ENCODE measurements around the gene RIMS4.

The RIMS4 gene

GRCh38 chr20:44742304-44743079 lies 67.9 kb downstream of the RIMS4 start:
- Histone ChIP-seq H3K27ac (ENCODE audit: low read length) (no peak overlapping the region), H3F3A (ENCODE audit: insufficient read depth, low read length) (no peaks in the 10 kb centered on the region), H3K79me2 (ENCODE audit: low read length) (no peaks in the 10 kb centered on the region), H3K4me2 (ENCODE audit: low read depth, low read length) (no peak overlapping the region), H3K9ac (ENCODE audit: low read length) (no peak overlapping the region), H3K9me3 (replicated peaks; ENCODE audit: insufficient read depth, low read length) (no peaks in the 10 kb centered on the region), H3K9me2 (replicated peaks; ENCODE audit: insufficient read depth, low read length) (no peaks in the 10 kb centered on the region), H3K27me3 (replicated peaks; ENCODE audit: insufficient read depth, low read length) (peaks cover 55% of the 10 kb centered on the region), H3K36me3 (replicated peaks; ENCODE audit: insufficient read depth, low read length) (no peaks in the 10 kb centered on the region), H3K4me1 (ENCODE audit: low read length) (peaks cover 3% of the 10 kb centered on the region; the same call in 1 of the 2 replicates), H3K4me3 (ENCODE audit: low read length) (no peak overlapping the region), H2AFZ (ENCODE audit: low read length) (no peak overlapping the region), H4K20me1 (ENCODE audit: insufficient read depth, low read length) (no peaks in the 10 kb centered on the region)
- TF ChIP-seq EZH2phosphoT487 (IDR thresholded peaks at IDR 0.05; ENCODE audit: low read length): no peak
- TF ChIP-seq EZH2 (optimal IDR thresholded peaks at IDR 0.05; ENCODE audit: low read depth, low read length): no peak
- no peak for TF ChIP-seq CTCF (IDR thresholded peaks at IDR 0.05; ENCODE audit: low read length)
- DNase-seq: no peak

- DNase-seq: no peak
- no peaks in the 10 kb centered on the region for H3F3A ChIP-seq (ENCODE audit: insufficient read depth, low read length)
- H3K9me3 ChIP-seq (replicated peaks; ENCODE audit: insufficient read depth, low read length): no peaks in the 10 kb centered on the region
- H3K27me3 ChIP-seq (replicated peaks; ENCODE audit: insufficient read depth, low read length): peaks cover 33% of the 10 kb centered on the region
- peaks cover 3% of the 10 kb centered on the region; the same call in 1 of the 2 replicates for H3K4me1 ChIP-seq (ENCODE audit: low read length)
- H3K27ac ChIP-seq (ENCODE audit: low read length): no peak overlapping the region
- H3K9me2 ChIP-seq (replicated peaks; ENCODE audit: insufficient read depth, low read length): no peaks in the 10 kb centered on the region
- H3K4me2 ChIP-seq (ENCODE audit: low read depth, low read length): no peak overlapping the region
- H3K79me2 ChIP-seq (ENCODE audit: low read length): no peaks in the 10 kb centered on the region
- TF ChIP-seq EZH2phosphoT487 (IDR thresholded peaks at IDR 0.05; ENCODE audit: low read length) (no peak), EZH2 (optimal IDR thresholded peaks at IDR 0.05; ENCODE audit: low read depth, low read length) (no peak), CTCF (IDR thresholded peaks at IDR 0.05; ENCODE audit: low read length) (no peak)
- no peak overlapping the region for H3K9ac ChIP-seq (ENCODE audit: low read length)
- no peak overlapping the region for H2AFZ ChIP-seq (ENCODE audit: low read length)
- H4K20me1 ChIP-seq (ENCODE audit: insufficient read depth, low read length): no peaks in the 10 kb centered on the region
- no peak overlapping the region for H3K4me3 ChIP-seq (ENCODE audit: low read length)
- no peaks in the 10 kb centered on the region for H3K36me3 ChIP-seq (replicated peaks; ENCODE audit: insufficient read depth, low read length)
Observed at GRCh38 chr20:44739942-44740341, 70.4 kb downstream of the RIMS4 start.

- Histone ChIP-seq H3K4me3 (ENCODE audit: low read length) (peak overlapping the region; percentile 36; the same call in 1 of the 2 replicates), H3K79me2 (ENCODE audit: low read length) (no peaks in the 10 kb centered on the region), H4K20me1 (ENCODE audit: insufficient read depth, low read length) (no peaks in the 10 kb centered on the region), H3K9me2 (replicated peaks; ENCODE audit: insufficient read depth, low read length) (no peaks in the 10 kb centered on the region), H3K9ac (ENCODE audit: low read length) (no peak overlapping the region), H3K27ac (ENCODE audit: low read length) (no peak overlapping the region), H3F3A (ENCODE audit: insufficient read depth, low read length) (no peaks in the 10 kb centered on the region), H3K36me3 (replicated peaks; ENCODE audit: insufficient read depth, low read length) (no peaks in the 10 kb centered on the region), H2AFZ (ENCODE audit: low read length) (0 out of 2 replicates have a peak overlapping the region, but pooled peaks have one; percentile 31), H3K27me3 (replicated peaks; ENCODE audit: insufficient read depth, low read length) (peaks cover 23% of the 10 kb centered on the region; the same call in 1 of the 2 replicates), H3K4me1 (ENCODE audit: low read length) (peaks cover 3% of the 10 kb centered on the region; the same call in 1 of the 2 replicates), H3K9me3 (replicated peaks; ENCODE audit: insufficient read depth, low read length) (no peaks in the 10 kb centered on the region), H3K4me2 (ENCODE audit: low read depth, low read length) (peak overlapping the region; percentile 16; the same call in 1 of the 2 replicates)
- no peak for TF ChIP-seq EZH2phosphoT487 (IDR thresholded peaks at IDR 0.05; ENCODE audit: low read length)
- no peak for TF ChIP-seq EZH2 (optimal IDR thresholded peaks at IDR 0.05; ENCODE audit: low read depth, low read length)
- no peak for TF ChIP-seq CTCF (IDR thresholded peaks at IDR 0.05; ENCODE audit: low read length)
- peak; percentile 77 for DNase-seq
Observed at GRCh38 chr20:44738813-44739477, 71.4 kb downstream of the RIMS4 start.

Measured in MM.1S (cell line).